HG02759 (cell line): Measurements from ENCODE around the gene NLGN1.

Experiments used
- ATAC-seq: cut with Tn5 transposase; IDR thresholded peaks from one replicate; pipeline ENCODE4 v1.9.1; 2021; ENCODE audit warnings: mild to moderate bottlenecking, moderate library complexity; ENCODE audit not compliant: unreplicated experiment

Gene NLGN1

GRCh38 chr3:173823911-173824460 lies 426.4 kb downstream of the NLGN1 start:
- ATAC-seq: no peak

GRCh38 chr3:173825730-173826129 lies 428.2 kb downstream of the NLGN1 start:
- ATAC-seq: no peak

DNA sequence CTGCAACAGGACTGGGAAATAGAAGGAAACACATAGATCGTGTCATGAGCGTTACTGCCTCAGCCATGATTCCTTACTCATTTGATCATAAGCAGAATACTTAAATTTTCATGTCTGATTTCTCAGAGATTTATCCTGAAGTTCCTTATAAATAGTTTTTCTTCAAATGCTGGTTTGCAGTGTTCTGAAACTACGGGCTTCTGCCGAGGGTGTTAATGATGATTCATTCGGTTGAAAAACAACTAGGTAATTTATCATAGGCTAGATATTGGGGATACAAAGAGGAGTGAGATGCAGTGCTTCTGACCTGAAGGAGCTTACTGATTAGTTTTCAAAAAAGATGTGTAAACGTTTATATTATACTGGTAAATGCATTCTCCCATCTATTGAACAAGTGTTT lies 428.9 kb downstream of the NLGN1 start:
- ATAC-seq: no peak

- no peak for ATAC-seq
Observed at GRCh38 chr3:173826901-173827609, 429.5 kb downstream of the NLGN1 start.

DNA sequence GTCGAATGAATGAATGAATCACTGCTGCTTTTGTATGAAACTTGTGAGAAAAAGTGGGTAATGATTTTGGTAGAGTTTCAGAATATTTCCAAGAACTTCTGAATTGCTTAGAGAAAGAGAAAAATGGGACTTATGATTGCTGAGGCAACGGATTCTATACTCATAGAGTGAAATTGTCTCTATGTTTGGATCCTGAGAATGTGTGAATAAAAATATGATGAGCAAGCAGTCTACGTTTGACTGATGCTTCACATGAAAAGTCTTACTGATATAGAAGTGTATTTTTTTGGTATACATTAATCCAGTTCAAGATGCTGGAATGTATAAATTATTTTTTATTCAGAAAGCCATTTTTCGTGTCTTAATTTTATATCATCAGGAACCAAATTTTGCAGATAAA lies 441.1 kb downstream of the NLGN1 start:
- ATAC-seq: no peak

DNA sequence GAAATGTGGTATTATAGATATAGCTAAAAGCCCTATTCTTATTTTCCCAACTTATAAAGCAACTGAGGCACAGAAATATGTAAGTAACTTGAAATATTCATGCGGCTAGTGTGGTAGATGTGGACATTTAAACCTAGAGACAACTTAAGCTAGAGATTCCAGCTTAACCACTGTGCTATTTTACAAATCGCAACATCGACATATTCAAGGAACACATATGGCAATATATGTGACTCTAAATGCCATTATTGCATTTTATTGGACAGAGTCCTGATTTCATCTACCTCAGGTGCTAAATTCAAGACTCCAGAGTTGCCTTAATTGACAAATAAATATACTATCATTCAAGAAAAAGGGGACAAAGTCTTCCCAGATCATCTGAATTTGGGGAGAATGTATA lies 442.3 kb downstream of the NLGN1 start:
- ATAC-seq: no peak

GRCh38 chr3:173841334-173841733 lies 443.8 kb downstream of the NLGN1 start:
- ATAC-seq: no peak

DNA sequence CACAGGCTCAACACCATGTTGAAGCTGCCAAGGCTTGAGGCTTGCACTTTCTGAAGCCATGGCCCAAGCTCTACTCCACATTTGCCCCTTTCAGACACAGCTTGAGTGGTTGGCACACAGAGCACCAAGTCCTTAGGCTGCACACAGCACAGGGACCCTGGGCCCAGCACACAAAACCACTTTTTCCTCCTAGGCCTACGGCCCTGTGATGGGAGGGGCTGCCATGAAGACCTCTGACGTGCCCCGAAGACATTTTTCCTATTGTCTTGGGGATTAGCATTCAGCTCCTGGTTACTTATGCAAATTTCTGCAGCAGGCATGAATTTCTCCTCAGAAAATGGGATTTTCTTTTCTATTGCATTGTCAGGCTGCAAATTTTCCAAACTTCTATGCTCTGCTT lies 445.5 kb downstream of the NLGN1 start:
- ATAC-seq: no peak

DNA sequence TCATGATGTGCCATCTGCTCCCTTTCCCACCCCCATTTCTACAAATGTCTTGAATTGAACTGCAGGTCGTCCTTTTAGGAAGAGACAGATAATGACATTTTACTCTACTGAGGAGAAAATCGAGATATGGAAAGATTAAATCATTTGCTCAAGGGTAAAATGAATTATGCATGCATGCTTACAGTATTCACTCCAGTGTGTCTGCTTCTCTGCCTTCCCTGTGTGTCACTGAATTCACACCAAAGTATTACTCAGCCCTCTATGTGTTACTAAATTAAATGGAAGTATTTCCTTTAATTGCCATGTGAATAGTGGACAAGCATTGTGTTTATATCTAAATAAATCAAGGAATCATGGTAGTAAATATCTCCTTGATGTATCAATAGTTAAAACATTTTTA lies 449.0 kb downstream of the NLGN1 start:
- ATAC-seq: no peak

DNA sequence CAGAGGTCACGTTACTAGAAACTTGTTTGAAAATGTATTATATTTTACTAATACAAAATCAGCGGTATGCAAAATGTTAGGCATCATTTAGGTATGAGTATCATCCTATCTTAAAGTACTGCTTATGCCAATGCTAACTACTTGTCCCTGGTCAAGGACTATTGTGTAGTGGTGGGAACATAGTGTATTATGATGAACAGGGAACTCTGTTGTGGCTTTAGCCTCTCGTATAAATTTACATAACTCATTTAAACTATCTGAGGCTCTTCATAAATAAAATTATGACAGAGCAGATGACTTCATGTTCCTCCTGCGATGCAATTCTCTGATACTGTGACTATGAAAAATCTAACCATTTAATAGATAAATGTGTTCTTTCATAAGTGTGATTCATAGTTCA lies 451.9 kb downstream of the NLGN1 start:
- ATAC-seq: no peak

GRCh38 chr3:173857154-173857553 lies 459.6 kb downstream of the NLGN1 start:
- ATAC-seq: no peak

DNA sequence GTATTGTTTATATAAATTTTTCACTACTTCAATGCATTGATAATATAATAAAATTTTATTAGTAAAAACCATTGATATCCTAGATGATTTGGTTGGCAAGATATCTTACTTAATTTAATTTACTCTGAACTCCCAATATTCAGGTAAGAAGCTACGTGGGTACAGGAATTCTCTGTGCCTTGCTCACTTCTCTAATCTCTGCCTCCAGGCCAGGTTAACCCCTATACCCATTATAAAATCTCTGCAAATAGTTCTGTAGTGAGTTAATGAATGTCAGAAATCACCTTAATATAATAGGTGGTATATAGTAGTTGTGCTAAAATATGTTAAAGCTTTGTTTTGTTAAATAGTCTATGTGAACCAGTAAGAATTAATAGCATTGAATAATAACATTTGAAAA lies 465.2 kb downstream of the NLGN1 start:
- no peak for ATAC-seq

GRCh38 chr3:173863551-173863950 lies 466.0 kb downstream of the NLGN1 start:
- no peak for ATAC-seq

DNA sequence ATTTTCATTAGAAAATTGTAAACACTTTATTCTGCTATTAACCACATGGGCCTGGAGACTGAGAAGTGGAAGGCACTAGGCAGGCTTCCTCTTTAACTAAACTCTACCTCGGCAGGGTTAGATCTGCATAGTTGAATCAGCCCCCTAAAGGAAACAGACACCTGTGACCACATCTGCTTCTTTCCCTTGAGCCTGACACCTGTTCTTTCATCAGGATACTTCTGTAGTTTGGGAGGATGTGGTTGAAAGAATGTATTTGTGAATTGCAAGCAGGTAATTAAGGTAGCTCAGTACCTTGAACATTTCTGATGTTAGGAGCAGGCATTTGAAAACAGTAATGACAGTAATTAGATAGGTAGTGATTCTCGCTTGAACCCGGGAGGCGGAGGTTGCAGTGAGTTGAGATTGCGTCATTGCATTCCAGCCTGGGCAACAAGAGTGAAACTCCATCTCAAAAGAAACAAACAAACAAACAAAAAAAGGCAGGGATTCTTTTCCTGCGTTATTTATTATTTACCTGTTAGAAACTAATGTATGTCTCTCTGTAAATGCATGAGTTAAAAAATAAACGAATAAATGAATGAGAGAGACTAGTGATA lies 468.5 kb downstream of the NLGN1 start:
- ATAC-seq: no peak

DNA sequence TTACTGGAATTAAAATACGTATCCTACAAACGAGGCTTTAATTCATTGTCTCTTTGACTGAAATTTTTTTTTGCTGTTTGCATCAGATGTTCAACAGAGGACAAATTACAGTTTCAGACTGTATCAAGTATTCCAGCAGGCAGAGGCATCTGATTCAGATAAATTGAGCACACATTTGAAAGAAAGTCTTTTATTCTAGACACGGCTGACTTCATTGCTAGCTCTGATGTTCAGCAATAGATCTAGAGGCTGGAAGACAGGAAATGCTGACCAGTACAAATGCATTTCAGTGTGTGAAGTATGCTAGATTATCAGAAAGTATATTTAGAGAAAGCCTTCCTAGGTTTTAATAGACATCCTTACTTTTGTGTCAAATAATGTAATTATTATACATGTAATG lies 472.2 kb downstream of the NLGN1 start:
- ATAC-seq: no peak

DNA sequence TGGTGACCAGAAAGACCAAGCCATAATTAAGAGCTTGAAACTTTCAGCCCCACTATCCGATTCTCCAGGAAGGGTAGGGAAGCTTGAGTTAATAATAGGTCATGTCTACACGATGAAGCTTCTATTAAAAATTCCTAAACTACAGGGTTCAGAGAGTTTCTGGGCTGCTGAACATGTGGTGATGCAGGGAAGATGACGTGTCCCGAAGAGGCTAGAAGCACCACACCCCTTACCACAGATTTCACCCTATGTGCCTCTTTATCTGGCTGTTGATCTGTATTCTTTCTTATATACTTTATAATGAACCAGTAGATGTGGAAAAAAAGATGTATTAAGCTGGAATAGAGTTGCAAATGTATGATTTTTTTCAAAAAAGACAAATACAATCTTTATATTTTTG lies 473.4 kb downstream of the NLGN1 start:
- ATAC-seq: no peak

DNA sequence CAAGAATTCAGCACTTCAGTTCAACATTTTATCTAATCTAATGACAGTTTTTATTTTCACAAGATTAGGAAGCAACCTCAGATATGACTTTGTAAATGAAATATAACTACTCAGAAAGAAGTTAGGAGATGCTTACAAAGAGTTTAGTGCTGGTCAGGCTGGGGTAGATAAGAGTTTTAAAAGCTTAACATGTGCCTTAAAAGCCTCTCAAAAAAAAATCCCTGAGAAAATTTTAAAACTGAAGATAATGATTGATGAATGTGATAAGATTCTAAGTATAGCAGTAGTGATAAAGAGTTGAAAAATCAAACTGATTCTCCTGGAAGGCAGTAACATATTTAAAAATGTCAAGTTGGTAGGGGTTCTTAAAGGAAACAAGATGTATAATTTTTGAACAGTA lies 478.2 kb downstream of the NLGN1 start:
- ATAC-seq: no peak

DNA sequence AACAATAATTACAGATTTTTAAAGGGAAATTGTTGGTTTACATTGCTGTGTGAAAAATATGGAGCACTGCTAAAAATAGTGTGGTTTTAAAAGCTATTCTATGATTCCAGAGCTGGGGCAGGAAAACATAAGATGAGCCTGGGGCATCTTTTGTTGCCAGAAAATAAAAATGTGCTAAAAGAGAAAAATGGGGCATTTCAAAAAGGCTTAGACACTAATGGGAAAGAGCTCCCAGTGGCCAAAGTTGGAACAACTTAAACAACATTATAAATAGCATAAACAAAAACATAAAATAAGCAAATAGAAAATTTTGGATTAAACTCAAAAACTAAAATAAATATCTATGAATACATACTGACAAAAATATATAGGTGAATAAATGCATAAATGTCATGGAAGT lies 478.9 kb downstream of the NLGN1 start:
- no peak for ATAC-seq

GRCh38 chr3:173887888-173888287 lies 490.3 kb downstream of the NLGN1 start:
- no peak for ATAC-seq

DNA sequence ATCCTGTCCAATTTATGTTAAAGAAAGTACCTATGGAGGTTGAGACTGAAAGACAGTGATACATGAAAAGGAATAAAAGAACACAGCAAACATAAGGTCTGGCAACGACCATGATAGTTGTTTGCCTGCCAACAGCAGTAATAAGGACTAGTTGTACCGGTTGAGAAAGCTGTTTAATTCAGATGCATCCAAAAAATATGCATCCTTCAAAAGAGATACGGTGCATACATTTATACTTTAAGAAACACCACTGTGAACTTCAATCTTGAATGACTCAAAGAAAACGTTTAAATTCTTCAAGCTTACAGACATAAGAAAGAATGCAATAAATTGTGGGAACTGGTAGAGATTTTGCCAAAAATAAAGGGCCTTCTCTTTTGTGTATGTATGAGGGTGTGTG lies 492.1 kb downstream of the NLGN1 start:
- ATAC-seq: no peak

DNA sequence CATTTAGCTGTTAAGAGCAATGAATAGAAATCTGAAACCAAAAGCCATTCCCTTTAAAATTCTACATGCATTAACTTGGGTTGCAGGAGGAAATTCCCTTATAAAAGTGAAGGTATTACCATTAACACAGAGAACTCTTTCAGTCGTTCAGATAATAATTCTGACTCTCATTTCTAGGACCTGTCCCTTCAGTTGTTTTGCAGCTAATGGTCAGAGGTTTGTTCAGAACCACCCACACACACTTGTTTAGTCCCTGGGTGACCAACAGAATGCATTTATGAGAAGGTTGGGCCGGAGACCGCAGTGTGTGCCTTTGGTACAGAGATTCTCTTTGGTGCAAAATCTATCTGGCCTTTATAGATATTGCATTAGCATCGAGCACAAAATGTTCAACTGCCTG lies 492.5 kb downstream of the NLGN1 start:
- no peak for ATAC-seq

DNA sequence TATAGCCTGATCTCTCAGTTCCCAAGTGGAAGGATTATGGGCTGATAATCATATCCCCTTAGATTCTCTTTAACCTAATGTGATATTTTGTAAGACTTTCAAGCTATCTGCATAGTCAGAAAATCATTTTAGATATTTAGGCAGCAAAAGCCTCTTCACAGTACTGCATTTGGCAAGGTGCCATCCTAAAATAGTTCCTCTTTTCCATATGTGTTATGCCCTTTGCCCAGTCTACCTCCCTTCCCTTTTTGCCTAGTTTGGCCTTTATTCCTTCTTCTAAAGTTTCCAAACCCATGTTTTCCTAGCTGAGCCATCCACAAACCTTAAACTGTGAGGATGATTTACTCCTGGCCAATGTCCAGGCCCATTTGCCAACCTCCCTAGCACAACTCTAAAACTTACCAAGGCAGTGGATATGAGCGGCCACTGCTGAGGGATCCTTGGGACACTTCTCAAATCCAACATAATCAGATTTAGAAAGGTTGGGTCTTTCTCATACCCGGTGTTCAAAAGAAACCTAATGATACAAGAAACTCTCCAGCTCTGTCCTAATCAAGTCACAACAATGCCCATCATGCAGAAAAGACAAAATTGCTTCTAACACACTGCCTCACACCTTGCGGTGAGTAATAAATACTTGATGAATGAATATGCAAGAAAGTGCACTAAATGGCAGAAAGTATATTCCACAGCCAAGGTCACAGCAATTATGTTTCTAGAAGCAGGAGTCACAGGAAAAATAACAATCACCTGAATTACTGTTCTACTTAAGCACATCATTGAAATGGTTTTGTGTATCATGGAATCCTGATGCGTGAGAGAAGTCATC lies 493.9 kb downstream of the NLGN1 start:
- ATAC-seq: no peak
